GM12874 (cell line): Measurements from ENCODE around the gene COL25A1.

Source experiments
- CTCF ChIP-seq: IDR thresholded peaks from 2 replicates; pipeline ENCODE4 v1.5.1; 2011; ENCODE audit warnings: low read depth, mild to moderate bottlenecking, control low read depth, low read length, moderate library complexity; ENCODE audit not compliant: insufficient read depth

COL25A1 gene

DNA sequence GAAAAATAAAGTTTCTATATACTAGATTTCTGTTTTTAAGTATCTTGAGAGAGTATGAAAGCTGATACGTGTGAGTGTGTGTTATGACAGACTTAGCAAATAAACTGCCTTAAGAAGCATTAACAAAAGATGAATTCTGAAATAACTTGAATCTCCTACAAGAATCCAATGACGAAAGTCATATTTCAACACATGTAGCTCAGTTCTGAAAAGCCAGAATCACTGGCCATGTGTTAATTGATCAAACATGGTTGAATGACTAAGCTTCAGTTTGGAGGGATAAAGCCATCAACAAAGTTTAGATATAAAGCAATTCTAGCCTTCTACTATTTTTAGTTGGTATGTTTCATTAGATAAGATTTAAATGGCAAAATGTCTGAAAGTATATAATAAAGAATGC is 451.1 kb downstream of the COL25A1 start:
- no peak for TF ChIP-seq CTCF

DNA sequence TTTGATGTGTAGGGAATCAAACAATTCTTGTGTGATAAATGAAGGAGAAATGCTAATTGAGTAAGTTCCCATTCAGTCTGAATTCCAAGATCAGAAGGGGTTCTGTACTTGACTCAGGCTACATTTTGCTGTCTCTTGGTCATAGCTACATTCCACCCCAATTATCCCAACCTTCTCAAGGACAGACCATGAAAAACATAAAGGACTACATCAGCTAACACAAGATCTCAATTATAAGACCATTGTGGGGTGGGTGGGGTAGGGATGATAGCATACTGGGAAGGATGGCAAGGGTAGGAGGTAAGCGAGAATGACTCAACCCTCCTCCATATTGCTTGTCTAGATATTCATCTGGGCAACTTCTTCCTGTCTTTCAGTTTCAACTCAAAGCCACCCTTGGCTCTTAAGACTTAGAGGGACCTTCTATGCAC is 452.2 kb downstream of the COL25A1 start:
- no peak for TF ChIP-seq CTCF

- no peak for TF ChIP-seq CTCF
Measured at GRCh38 chr4:108849611-108850168, 452.8 kb downstream of the COL25A1 start.

- no peak for TF ChIP-seq CTCF
Measured at GRCh38 chr4:108846568-108846967, 455.9 kb downstream of the COL25A1 start.

GRCh38 chr4:108840426-108840975 is 462.0 kb downstream of the COL25A1 start:
- TF ChIP-seq CTCF = no peak

- no peak for TF ChIP-seq CTCF
Measured at GRCh38 chr4:108839333-108839732, 463.1 kb downstream of the COL25A1 start.

DNA sequence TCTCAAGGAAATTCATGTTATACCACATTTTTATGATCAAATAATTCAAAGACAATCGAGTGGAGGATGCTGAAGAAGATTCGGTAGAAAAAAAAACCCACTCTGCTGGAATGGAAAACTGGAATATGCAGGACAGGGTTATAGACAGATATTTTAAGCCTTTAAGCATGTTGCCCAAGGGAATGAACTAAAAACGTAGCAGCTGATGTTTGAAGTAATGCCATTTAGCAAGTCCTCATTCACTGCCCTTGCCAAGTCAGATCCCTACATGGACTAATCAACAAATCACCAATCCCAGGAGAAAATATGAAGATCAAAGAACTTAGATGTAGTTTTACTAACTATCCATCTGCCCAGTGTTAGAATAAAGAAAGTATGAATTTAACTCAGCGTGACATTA is 464.0 kb downstream of the COL25A1 start:
- no peak for TF ChIP-seq CTCF
